GM19023 (cell line): ENCODE results near the gene RIBC1.
"Not testable (repeated sequence)": the region's sequence is repeated elsewhere in the genome, so short reads cannot be mapped to it uniquely, and the experiment has no call there.

Experiments used
- ATAC-seq: cut with Tn5 transposase; IDR thresholded peaks from one replicate; pipeline ENCODE4 v1.9.1; 2021; ENCODE audit warnings: mild to moderate bottlenecking, moderate library complexity; ENCODE audit not compliant: unreplicated experiment

RIBC1 gene

DNA sequence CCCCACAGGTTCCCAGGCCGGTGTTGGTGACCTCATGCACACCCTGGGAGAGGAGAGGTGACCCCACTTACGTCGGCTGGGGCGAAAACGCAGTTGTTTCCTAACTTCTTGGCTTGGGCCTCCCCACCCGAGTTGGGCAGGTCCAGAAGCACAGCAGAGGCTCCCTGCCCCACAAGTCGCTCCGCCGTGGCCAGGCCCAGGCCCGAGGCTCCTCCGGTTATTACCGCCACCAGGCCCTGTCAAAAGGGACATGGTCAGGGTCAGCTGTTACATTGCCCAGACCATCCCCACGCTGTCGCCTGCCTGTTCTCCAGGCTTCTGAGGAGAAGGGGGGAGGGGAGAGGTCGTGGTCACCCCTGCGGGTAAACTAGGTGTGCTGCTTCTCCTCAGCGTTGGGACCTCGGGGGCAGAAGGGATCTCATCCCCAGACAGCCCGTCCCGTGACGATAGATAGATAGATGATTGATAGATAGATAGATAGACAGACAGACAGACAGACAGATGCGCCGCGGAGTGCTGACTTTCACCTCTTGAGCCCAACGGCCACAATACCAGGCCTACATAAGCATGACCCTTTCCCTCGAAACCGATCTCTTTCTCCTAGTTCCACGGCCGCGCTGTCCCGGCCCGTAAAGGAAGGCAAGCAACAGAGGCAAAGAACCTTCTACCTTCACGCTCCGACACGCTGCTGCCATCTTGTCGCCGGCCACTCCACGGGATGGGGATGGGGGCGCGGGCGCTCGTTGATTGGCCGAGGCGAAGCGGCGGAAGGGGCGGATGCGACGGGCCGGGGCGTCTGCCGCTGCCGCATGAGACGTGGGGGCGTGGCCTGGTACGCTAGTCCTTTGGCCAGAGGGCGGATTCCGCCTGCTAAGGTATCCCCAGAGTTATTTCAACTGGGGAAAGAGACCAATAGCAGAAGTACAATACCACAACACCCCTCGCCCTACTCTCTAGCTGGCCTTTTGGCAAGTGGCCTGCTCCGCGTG lies 11.3 kb downstream of the RIBC1 start, which contains the start of gene HSD17B10:
TSS of gene HSD17B10 (minus strand) at position 720 of the 989 bp plus-strand sequence. CDS start at position 695, 25 bp downstream.
- ATAC-seq: peak; percentile 95

DNA sequence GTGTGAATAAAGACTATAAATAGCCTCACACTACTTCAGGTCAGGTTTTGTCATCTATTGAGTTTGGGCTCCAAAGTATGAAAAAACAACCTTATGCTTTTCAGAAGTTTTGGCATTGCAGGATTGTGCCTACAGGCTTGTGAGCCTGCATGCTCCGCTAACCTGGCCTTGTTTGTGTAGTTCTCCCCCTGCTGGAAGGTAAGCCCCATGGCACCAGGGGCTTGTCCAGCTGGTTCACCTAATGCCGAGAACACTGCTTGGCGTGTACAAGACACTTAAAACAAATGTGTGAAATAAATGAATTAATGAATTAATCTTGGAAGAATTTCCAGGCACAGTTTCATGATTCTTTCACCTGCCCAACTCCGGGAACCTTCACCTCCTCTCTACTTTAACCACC lies 13.3 kb downstream of the RIBC1 start:
- peak; percentile 69 for ATAC-seq

DNA sequence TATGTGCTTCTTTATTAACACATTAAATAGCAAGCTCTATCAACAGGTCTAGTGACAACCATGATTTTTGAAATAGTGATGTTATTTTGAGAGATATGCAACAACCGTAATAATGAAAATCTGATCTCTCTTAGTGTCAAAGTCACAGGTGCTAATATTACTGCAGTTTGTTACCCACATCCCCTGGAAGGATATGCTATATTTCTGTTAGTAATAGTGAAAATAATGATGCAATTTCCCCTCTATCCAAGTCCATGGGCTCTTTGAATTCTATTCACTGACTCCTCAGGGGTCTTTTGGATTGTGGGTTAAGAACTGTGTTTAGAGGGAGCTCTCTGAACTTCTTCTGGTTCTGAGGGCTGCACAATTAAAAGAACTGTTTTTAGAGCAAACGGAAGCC lies 14.5 kb downstream of the RIBC1 start:
- no peak for ATAC-seq

DNA sequence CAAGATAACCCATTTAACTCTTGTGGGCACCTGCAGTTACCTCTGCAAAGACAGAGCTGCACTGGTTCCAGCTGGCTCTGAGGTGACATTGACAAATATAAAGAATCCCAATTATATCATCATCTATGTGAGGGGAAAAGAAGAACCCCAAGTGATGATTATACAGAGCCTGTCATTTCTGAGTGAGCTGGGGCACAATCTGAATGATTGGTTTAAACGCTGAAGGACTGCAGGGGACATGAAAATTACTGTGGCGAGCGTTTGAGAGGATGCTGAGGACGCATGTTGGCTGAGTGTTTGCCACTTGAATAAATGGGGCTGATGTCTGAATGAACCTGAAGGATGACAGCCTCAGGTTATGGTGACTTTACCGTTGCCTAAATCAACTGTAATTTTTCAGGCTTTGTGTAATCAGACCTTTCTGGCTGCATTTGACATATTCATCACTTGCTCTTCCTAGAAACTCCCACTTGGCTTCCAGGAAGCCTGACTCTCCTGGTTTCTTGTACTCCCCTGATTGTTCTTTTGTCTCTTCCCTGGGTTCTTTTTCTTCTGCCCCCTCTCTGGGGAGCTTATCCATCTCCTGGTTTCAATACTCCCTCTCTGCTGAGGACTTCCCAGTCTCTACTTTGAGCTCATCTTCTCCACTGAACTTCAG lies 15.6 kb downstream of the RIBC1 start:
- ATAC-seq: no peak

DNA sequence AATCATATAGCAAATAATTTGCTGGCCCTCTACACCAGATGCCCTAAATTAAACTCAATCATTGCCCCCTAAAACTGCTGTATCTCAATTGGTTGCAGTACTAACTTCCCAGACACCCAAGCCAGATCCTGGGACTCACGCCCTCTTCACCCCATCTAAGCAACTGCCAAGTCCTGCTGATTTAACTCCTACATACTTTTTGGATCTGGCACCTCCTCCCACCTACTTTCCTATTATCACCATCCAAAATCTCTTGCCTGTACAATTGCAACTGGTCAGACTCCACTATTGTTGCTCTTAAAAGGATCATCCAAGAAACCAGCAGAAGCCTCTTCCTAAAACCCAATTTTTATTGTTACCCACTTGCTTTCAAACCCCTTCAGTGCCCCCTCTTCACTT lies 16.2 kb downstream of the RIBC1 start:
- ATAC-seq: no peak

DNA sequence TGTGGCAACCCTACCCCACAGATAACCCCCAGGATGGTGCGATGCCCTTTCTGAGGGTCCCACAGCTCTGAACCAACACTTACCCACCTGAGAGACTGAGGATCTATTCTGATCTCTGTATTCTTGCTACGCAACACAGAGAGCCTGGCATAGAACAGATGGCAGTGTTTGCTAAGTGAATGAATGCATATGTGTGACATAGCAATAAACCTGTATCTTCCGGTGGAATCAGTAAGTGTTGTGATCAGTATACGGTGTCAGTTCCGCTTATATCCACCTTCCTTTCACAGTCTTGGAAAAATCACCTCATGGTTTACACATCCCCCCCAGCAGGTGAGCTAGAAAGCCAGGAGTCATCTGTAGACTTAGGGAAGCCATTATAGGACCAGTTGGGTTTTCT lies 17.4 kb downstream of the RIBC1 start:
- no peak for ATAC-seq

DNA sequence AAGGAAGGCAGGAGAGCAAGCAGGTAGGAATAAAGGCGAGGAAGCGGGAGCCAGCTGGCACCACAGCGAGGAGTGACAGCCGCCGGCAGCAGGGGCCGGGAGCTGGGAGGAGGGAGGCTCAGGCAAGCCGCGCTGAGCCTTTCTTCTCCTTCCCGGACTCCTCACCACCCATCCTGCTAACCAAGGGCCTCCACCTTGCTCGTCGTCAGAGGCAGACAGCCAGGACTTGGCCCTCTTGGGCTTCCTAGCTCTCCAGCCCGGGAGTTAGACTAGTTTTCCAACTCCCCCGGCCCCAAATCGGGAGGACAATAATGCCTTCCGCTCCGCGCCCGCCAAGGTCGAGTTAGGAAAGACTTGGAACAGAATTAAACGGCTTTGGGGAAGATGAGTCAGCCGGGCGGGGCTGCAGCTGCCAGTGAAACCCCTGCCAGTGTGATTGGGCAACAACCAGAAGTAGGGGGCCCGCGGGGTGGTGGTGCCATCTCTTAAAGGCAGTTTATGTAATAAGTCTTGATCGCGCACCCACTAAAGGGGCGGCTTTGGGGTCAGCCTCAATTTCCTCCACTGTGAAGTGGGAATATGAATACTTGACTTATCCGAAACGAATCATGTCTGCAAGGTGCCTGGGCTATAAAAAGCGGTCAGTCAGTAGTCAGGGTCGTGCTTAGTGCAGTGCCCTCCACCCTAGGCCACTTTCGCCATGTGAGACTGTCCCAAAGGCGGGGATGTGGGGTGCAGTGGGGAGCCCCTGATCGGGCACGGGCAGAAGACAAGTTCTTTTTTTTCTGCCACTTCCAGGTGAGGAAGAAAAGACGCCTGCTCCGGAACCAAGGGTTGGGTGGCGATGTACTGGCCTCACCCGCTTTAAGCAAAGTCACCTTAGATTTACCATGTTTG lies 18.2 kb downstream of the RIBC1 start:
- ATAC-seq: no peak

DNA sequence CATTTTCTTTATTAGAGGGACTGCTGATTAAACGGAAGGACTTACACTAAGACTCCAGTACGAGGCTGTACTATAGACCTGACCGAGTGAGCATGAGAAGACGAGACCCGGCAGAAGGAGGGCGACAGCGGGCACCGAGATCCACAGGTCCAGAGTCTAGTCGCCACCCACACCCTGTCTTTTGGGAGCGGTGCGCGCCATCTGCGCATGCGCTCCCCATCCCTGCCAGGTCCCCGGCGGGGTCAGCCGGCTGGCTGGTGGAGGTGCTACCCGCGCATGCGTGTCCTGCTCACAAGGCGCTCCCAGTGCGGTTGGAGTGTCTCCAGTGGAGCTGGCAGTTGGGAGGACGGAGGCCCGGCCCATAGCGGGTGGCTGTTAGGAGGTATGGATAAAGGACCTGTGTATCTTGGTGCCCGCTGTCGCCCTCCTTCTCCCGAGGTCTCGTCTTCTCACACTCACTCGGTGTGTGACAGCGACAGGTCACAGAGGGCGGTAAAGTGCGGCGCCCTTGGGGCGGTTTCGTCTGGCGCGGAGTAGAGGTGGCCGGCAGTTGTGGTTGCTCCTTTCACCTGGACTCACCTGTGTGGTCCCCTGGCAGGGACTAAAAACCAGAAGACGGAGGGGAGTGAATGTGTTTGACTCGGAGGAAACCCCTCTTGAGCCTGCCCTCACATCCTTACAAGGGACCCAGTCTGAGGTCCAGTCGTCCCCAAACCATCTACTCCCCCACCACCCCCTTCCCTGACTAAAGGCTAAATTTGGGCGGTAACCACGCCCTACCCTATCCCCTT lies 19.1 kb downstream of the RIBC1 start:
- peak; percentile 79 for ATAC-seq

DNA sequence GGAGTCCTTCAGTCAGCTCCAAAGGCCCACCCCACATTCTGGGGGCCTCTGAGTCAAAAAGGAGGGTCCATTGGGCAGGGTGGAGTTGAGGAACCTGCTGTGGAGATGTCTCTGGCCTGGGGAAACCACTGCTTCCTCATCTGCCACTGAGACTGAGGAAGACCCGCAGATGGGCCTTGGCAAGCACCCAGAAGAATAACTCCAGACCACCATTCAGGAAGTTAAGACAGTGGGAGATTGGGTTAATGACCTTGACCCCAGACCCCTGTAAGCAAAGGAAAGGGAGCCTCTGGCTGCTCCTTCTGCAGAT lies 19.6 kb downstream of the RIBC1 start:
- ATAC-seq: no peak

DNA sequence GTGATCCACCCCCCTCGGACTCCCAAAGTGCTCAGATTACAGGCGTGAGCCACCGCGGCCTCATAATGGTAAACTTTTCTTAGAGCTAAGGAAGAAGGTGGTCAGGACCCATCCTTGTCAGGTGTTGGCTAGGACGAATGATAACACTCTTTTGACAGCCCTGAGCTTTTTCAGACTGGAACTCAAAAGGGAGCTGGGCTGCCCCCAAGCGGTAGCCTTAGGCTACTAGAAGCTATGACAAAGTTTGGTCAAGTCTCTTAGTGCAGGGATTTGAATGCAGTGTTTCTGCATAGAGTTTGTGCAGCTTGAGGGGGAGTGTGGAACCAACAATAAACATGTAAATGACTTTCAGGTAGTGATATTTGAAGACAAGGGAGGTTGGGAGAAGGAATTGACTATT lies 23.3 kb downstream of the RIBC1 start:
- no peak for ATAC-seq

DNA sequence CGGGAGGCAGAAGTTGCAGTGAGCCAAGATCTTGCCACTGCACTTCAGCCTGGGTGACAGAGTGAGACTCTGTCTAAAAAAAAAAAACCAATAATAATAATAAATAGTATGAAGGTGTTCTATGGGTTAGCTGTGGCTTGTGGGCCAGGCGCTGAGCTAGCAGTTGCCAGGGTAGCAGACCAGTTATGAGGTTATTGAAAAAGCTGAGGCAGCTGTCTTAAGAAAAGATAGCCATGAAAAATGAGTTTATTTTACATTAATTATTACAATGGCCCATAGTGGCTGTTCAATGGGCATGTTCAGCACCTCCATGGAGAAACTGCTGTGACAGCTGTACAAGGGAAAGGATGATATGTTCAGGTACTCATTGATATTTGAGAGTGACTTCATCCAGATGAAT lies 24.8 kb downstream of the RIBC1 start:
- no peak for ATAC-seq

DNA sequence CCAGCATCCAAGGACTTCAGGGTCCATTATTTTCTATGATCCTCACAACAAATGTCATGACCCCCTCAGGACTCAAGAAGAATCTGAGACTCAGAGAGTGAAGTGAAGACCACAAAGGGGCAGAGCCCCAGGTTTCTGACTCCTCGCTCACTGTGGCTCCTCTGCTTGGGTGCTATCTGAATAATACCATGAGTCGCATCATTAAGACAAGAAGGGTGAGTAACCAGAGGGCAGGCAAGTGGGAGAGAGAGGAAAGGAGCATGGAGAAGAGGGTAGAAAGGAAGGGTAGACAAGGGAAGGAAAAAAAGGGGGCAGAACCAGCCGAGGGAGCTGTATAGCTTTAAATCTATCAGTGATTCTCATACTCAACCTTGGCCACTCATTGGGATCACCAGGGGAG lies 27.0 kb downstream of the RIBC1 start:
- ATAC-seq: no peak

DNA sequence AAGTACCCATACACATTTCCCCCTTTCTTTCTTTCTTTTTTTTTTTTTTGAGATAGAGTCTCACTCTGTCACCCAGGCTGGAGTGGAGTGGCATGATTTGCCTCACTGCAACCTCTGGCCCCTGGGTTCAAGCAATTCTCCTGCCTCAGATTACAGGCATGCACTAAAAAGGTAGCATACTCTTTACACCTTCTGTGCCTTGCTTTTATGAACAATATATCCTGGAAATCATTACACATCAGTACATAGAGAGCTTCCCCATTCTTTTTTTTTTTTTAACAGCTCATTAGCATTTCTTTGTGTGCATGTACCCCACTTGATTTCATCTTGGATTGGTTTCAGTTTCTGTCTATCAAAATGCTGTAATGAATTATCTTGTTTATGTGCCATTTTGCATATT lies 30.1 kb downstream of the RIBC1 start:
- no peak for ATAC-seq

DNA sequence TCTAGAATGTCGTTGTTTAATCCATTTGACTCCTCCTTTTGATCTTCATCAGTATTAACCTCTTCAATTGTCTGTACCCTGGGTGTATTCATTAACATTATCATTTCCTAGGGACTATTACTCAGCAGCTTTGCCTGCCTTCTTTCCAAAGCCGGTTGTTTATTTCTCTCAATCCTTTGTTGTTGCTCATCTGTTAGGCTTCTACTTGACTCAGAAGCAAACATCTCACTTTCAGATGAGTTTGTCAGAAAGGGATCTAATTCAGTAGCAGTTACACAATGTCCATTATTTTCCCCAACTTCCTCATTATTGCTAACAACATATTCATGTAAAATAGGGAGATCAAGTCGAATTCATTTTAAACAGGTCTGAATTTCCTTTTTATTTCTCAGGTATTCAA lies 33.6 kb downstream of the RIBC1 start:
- no peak for ATAC-seq

DNA sequence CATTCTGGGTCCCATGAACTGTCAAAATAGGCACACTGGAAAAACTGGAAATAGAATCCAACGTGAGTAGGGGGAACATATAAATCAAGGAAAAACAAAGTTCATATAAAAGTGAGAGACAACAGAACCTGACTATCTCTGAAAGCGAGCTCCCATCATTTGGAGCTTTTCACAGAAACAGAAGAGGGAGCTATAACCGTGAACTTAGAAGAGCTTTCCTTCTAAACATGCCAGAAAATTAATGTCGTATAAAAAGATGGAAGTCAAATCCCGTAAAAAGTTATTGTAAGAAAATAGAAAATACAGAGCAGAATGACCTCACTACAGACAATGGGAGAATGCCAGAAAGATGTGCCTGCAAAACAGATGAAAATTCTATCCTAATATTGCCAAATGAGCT lies 35.4 kb downstream of the RIBC1 start:
- ATAC-seq: no peak

DNA sequence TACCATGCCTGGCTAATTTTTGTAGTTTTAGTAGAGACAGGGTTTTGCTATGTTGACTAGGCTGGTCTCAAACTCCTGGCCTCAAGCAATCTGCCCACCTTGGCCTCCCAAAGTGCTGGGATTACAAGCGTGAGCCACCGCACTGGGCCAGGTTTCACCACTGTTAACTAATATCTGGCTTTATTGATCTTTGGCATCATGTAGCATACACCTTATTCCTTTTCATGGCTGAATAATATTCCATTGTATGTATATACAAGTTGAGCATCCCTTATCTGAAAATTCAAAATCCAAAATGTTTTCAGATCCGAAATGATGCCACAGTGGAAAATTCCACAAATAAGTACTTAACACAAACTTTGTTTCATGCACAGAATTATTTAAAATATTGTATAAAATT lies 46.0 kb downstream of the RIBC1 start:
- not testable (repeated sequence) for ATAC-seq

DNA sequence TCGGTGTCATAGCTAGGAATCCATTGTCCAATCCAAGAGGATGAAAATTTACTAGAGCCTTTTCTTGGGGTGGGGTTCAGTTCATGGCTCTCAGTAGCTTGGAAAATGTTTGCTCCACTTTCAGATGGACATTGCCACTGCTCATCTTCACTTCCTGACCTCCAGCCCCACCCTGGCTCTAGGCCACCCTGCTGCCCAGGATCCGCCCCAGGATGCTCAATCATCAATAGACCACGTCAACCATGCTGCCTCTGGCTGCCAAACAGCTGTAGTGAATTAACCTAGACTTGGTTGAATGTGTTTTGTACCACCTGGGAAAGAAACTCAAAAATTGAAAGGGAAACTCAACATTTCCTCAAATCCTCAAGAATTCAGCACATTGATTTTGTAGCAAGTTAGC lies 48.7 kb downstream of the RIBC1 start:
- no peak for ATAC-seq

DNA sequence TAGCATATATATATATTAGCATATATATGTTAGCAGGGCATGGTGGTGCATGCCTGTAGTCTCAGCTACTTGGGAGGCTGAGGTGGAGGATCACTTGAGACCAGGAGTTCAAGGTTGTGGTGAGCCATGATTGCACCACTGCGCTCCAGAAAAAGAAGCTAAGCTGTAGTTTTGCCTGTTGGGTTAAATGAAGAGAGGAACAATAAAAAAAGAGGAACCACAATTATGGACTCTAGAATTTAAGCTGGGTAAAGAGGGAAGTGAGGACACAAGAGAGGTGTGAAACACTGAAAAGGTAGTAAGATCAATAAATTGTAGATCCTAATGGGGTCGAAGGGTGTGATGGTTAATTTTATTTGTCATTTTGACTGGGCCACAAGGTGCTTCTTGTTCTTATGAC lies 52.0 kb downstream of the RIBC1 start:
- no peak for ATAC-seq

DNA sequence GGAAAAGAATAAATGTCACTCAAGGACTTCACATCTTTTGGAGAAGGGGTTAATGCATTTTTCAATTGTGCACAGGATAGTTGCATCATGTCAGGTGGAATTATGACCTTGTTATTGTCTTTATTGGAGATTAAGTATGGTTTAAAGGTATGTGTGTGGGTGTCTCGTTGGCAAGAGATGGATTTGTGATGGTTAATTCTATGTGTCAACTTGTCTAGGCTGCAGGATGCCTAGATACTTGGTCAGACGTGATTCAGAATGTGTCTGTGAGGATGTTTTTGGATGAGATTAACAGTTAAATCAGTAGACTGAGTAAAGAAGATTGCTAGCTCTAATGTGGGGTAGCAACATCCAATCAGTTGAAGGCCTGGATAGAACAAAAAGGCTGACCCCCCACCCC lies 53.7 kb downstream of the RIBC1 start:
- ATAC-seq: no peak

DNA sequence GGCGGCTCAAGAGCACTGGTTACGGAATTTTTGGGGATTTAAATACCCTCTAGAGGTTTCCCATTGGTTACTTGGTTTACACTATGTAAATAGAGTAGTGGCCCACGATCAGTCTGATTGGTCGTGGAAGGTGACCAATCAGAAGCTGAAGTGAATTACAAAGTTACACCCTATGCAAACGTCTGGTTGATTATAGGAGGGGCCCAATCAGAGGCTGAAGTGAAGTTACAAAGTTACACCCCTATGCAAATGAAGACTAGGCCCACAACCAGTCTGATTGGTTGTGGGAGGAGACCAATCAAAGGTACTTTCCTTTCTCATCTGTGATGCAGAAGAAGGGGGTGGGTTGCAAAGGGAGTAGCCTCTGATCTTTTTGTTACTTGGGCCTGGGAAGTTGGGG lies 56.6 kb downstream of the RIBC1 start:
- no peak for ATAC-seq
